Upper lobe of left lung (tissue), 6 donors: ENCODE measurements around the gene PRR5L. TPM values are rescaled to one million over a fixed set of nuclear protein-coding genes. Genes with fewer than 3 reads are reported as not detected.

Experiments
- ATAC-seq, 2 donors: fragments of 200-7000 bp; cut with Tn5 transposase; one replicate each; pipeline ENCODE4 v1.9.1; 2022; ENCODE audit warnings: mild to moderate bottlenecking in 2 of 2, moderate library complexity in 2 of 2; ENCODE audit not compliant: low FRiP score in 2 of 2
- DNase-seq, 2 donors: peaks; one replicate each; pipeline ENCODE4 v3.0.0-alpha.2; 2019 to 2020
- H3K27ac ChIP-seq, 4 donors: fragments of 200-600 bp; sonication (generic); one replicate each; pipeline ENCODE4 v1.5.1; 2016 to 2019
- H3K27me3 ChIP-seq, 4 donors: fragments of 200-600 bp; sonication (generic); one replicate each; pipeline ENCODE4 v1.5.1; 2017 to 2019
- H3K36me3 ChIP-seq, 4 donors: fragments of 200-600 bp; sonication (generic); one replicate each; pipeline ENCODE4 v1.5.1; 2016 to 2019
- H3K4me1 ChIP-seq, 4 donors: fragments of 200-600 bp; sonication (generic); one replicate each; pipeline ENCODE4 v1.5.1; 2018 to 2019
- H3K4me3 ChIP-seq, 4 donors: fragments of 200-600 bp; sonication (generic); one replicate each; pipeline ENCODE4 v1.5.1; 2017 to 2019; ENCODE audit warnings: mild to moderate bottlenecking in 2 of 4, moderate library complexity in 1 of 4
- H3K9me3 ChIP-seq, 4 donors: fragments of 200-600 bp; sonication (generic); one replicate each; pipeline ENCODE4 v1.5.1; 2018 to 2019
- CTCF ChIP-seq, 6 experiments: fragments of 450-650 bp in 4 of 6; fragments of 200-600 bp in 2 of 6; sonication (generic) in 2 of 6; IDR thresholded peaks; one replicate each; pipeline ENCODE4 v1.5.1; 2016 to 2019; ENCODE audit warnings: antibody characterized with exemption in 6 of 6
- EP300 ChIP-seq, 4 donors: sonication (generic); formaldehyde crosslinking; IDR thresholded peaks; one replicate each; pipeline ENCODE4 v1.5.1; 2017; ENCODE audit warnings: antibody characterized with exemption in 4 of 4, control low read depth in 2 of 4
- POLR2A ChIP-seq, 4 donors: fragments of 450-650 bp; IDR thresholded peaks; one replicate each; pipeline ENCODE4 v1.5.1; 2016 to 2017; ENCODE audit warnings: antibody characterized with exemption in 4 of 4, mild to moderate bottlenecking in 2 of 4
- POLR2AphosphoS5 ChIP-seq, 2 donors: sonication (generic); formaldehyde crosslinking; IDR thresholded peaks; one replicate each; pipeline ENCODE4 v1.5.1; 2017; ENCODE audit warnings: antibody characterized with exemption in 2 of 2
- WGBS, 2 donors: methylation state at CpG; one replicate each; pipeline ENCODE4 v1.1.5; 2017 to 2018; 5-methylcytosine and 5-hydroxymethylcytosine counted together
- total RNA-seq, 6 donors: library from RNA; depleted of rRNA in 4 of 6; stranded (reverse); fragments of >200 nt in 4 of 6; gene quantifications; one replicate each; pipeline versions ENCODE4 v1.1.0 to v1.2.1, GENCODE V29; 2016 to 2021
- donor health status: DM: no; HTN: no; CAD: no; lungs with moderate emphysema.
- donor health status: DM: no; HTN: yes; CAD: no; lungs with severe emphysema.

Gene PRR5L
- total RNA-seq, 6 donors from 2014 or later = 18.9 to 40.5 (median 27.6) TPM

DNA sequence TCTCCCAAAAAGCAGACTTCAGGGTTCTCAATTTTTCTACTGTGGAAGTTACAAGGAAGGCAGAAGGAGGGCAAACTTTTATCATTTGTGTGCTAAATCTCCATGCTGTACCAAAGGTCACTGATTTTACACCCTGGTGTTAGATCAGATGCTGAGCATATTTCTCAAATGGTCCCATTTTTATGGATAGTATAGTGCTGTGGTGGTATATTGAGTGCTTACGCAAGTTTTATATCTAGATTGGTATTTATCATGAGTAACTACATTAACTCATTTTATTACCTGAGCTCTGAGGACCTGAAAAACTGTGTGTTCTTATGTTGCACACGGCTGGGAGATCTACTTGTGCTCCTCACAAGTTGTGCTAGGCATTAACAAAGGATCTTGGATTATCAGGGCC, 75.1 kb downstream of the PRR5L start:
- no peak overlapping the region for H3K27ac ChIP-seq
- WGBS, 2 donors = 95 to 98% methylated on average over 2 of the region's 2 CpGs
- ATAC-seq (no peak), DNase-seq (no peak)
- no peaks in the 10 kb centered on the region for H3K36me3 ChIP-seq
- no peaks in the 10 kb centered on the region for H3K9me3 ChIP-seq
- H3K4me1 ChIP-seq = peaks cover 0 to 8% (median 4%) of the 10 kb centered on the region in 4 donors
- no peak overlapping the region for H3K4me3 ChIP-seq
- H3K27me3 ChIP-seq = no peaks in the 10 kb centered on the region
- TF ChIP-seq EP300 (IDR thresholded peaks at IDR 0.05) = no peak
- TF ChIP-seq CTCF (IDR thresholded peaks at IDR 0.05) = no peak

DNA sequence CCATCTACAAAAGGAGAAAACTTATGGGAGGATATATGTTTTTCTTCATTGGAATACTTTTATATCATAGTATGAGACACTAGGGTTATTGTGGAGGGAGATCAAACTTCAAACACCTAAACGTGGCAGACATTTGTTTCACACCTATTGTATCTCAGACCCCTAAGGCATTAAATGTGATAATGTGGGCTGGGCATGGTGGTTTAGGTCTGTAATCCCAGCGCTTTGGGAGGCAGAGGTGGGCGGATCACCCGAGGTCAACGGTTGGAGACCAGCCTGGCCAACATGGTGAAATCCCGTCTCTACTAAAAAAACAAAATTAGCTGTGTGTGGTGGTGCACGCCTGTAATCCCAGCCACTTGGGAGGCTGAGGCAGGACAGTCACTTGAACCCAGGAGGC, 75.5 kb downstream of the PRR5L start:
- H3K9me3 ChIP-seq = no peaks in the 10 kb centered on the region
- WGBS, 2 donors = 87 to 88% methylated on average over 7 of the region's 7 CpGs
- TF ChIP-seq EP300 (IDR thresholded peaks at IDR 0.05) (no peak), POLR2A (IDR thresholded peaks at IDR 0.05) (no peak), CTCF (IDR thresholded peaks at IDR 0.05) (no peak)
- DNase-seq = no peak
- H3K27ac ChIP-seq = no peak overlapping the region
- H3K4me1 ChIP-seq = peaks cover 2 to 12% (median 7%) of the 10 kb centered on the region in 4 donors
- H3K36me3 ChIP-seq = no peaks in the 10 kb centered on the region
- H3K27me3 ChIP-seq = no peaks in the 10 kb centered on the region
- no peak overlapping the region for H3K4me3 ChIP-seq
- ATAC-seq = no peak

DNA sequence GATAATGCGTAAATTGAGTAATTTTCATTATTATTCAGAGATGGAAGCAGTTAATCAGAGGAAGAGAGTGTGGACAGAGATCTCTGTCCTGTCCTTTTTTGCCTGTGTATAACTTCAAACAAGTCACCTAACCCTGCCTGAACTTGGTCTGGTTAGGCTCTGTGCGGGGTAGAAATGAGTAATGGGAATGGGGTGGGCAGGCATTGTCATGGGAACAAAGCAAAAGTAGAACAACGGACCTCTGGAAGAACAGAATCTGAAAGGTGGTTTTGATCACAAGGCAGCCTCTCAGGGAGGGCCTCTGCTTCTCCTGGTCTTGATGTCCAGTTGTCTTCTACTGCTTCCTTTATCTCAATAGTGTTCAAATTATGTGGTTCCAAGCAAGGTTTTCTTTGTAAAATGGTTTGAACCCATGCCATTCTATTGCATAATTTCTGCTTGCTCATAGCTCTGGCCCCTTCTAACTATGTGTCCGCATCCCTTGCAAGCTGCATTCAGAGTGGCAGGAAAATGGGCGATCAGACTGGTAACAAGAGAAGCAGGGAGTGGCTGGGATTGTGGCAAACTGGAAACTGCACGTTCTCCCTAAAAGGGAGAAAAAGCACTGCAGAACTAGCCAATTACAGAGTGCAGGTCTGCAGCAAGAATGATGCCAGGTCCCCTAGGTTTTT, 76.1 kb downstream of the PRR5L start:
- peak in 1 of 2 donors; percentile 52 for ATAC-seq
- H3K9me3 ChIP-seq = no peaks in the 10 kb centered on the region
- no peak for DNase-seq
- H3K4me3 ChIP-seq = no peak overlapping the region
- H3K27ac ChIP-seq = no peak overlapping the region
- TF ChIP-seq POLR2AphosphoS5 (IDR thresholded peaks at IDR 0.05) = peak in 1 of 2 donors; percentile 13
- TF ChIP-seq POLR2A (IDR thresholded peaks at IDR 0.05) = no peak
- no peak for TF ChIP-seq EP300 (IDR thresholded peaks at IDR 0.05)
- WGBS, 2 donors = 73 to 77% methylated on average over 6 of the region's 6 CpGs
- H3K27me3 ChIP-seq = peaks cover 0 to 2% (median 0%) of the 10 kb centered on the region in 4 donors
- H3K4me1 ChIP-seq = peaks cover 9 to 19% (median 12%) of the 10 kb centered on the region in 4 donors
- H3K36me3 ChIP-seq = no peaks in the 10 kb centered on the region

GRCh38 chr11:36373016-36374010, 77.2 kb downstream of the PRR5L start:
- Histone ChIP-seq H3K4me3 (no peak overlapping the region), H3K36me3 (no peaks in the 10 kb centered on the region), H3K4me1 (peaks cover 15 to 29% (median 19%) of the 10 kb centered on the region in 4 donors), H3K27ac (no peak overlapping the region), H3K9me3 (no peaks in the 10 kb centered on the region), H3K27me3 (peaks cover 0 to 2% (median 0%) of the 10 kb centered on the region in 4 donors)
- 60 to 67% methylated on average over 6 of the region's 6 CpGs for WGBS, 2 donors
- ATAC-seq = peak in 1 of 2 donors; percentile 43
- DNase-seq = no peak
- no peak for TF ChIP-seq EP300 (IDR thresholded peaks at IDR 0.05)
- TF ChIP-seq POLR2AphosphoS5 (IDR thresholded peaks at IDR 0.05) = no peak

- DNase-seq (no peak), ATAC-seq (no peak)
- H3K4me1 ChIP-seq = peaks cover 15 to 29% (median 19%) of the 10 kb centered on the region in 4 donors
- peaks cover 0 to 2% (median 0%) of the 10 kb centered on the region in 4 donors for H3K27me3 ChIP-seq
- WGBS, 2 donors = 77 to 89% methylated on average over 4 of the region's 4 CpGs
- H3K9me3 ChIP-seq = no peaks in the 10 kb centered on the region
- H3K36me3 ChIP-seq = no peaks in the 10 kb centered on the region
- no peak overlapping the region for H3K27ac ChIP-seq
- no peak overlapping the region for H3K4me3 ChIP-seq
- TF ChIP-seq CTCF (IDR thresholded peaks at IDR 0.05) (no peak), POLR2AphosphoS5 (IDR thresholded peaks at IDR 0.05) (no peak), EP300 (IDR thresholded peaks at IDR 0.05) (no peak), POLR2A (IDR thresholded peaks at IDR 0.05) (no peak)
Measured at GRCh38 chr11:36374726-36375125, 78.6 kb downstream of the PRR5L start.
